GM10248 (cell line): ENCODE data around the gene ALKBH4.

ENCODE experiments used
- CTCF ChIA-PET: fragments of 300-600 bp; sonication (Branson Sonifier 250); formaldehyde crosslinking; extraction: SDS; loops from one replicate; lab custom pipeline; 2021; ENCODE audit warnings: antibody characterized with exemption; lab: Yijun Ruan, JAX
- POLR2A ChIA-PET: fragments of 350-650 bp; sonication (Branson Sonifier 250); formaldehyde crosslinking; extraction: SDS; loops from one replicate; lab custom pipeline; 2020; ENCODE audit warnings: antibody characterized with exemption; lab: Yijun Ruan, JAX
- DNase-seq: peaks from one replicate; pipeline ENCODE4 v3.0.0; 2012; ENCODE audit errors: extremely low spot score
- TF ChIP-seq, protein P1 (sequence below): IDR thresholded peaks from 2 replicates; pipeline ENCODE4 v1.5.1; 2012; ENCODE audit warnings: mild to moderate bottlenecking, low read depth; ENCODE audit errors: extremely low read depth, missing control alignments, control extremely low read depth

ALKBH4 gene

DNA sequence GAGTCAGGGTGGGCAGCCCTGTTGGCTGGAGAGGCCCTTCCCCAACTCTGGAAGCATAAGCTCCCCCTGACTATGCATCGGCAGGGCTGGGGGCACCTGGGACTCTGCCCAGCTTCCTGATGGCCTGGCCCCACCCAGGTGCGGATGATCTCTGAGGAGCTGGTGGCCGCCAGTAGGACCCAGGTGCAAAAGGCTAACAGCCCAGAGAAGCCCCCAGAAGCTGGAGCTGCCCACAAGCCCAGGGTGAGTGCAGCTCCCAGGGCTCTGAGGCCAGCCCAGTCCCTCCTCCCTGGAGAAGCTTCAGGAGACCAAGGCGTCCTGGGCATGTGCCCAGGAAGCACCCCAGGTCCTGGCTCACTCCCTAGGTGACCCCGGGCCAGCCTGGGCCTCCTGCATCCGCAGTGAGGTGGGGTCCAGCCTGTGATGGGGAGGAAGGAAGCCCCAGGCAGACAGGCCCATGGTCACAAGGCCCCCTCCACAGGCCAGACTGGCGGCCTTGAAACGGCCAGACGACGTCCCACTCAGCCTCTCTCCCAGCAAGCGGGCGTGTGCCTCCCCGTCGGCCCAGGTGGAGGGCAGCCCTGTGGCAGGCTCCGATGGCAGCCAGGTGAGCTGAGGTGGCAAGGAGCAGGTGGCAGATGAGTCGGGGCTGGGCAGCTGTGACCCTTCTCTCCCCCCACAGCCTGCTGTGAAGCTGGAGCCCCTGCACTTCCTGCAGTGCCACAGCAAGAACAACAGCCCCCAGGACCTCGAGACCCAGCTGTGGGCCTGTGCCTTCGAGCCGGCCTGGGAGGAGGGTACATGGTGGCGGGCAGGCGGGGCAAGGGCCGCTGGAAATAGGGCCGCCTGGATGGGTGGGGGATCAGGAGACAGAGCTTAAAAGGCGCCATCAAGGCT, 3.2 kb upstream of the ALKBH4 start:
- TF ChIP-seq, protein P1, sequence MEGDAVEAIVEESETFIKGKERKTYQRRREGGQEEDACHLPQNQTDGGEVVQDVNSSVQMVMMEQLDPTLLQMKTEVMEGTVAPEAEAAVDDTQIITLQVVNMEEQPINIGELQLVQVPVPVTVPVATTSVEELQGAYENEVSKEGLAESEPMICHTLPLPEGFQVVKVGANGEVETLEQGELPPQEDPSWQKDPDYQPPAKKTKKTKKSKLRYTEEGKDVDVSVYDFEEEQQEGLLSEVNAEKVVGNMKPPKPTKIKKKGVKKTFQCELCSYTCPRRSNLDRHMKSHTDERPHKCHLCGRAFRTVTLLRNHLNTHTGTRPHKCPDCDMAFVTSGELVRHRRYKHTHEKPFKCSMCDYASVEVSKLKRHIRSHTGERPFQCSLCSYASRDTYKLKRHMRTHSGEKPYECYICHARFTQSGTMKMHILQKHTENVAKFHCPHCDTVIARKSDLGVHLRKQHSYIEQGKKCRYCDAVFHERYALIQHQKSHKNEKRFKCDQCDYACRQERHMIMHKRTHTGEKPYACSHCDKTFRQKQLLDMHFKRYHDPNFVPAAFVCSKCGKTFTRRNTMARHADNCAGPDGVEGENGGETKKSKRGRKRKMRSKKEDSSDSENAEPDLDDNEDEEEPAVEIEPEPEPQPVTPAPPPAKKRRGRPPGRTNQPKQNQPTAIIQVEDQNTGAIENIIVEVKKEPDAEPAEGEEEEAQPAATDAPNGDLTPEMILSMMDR = no peak
- ChIA-PET CTCF (interaction anchor here (0.8 to 3.6 kb wide), 19 partner anchors 10 to 184 kb away, joined by 3 to 16 read pairs (median 4); no protein-coding TSS in a partner anchor), POLR2A (interaction anchor here (0.6 to 0.7 kb wide), 2 partner anchors 52 to 58 kb away, joined by 3 read pairs; no protein-coding TSS in a partner anchor)
- no peak for DNase-seq

DNA sequence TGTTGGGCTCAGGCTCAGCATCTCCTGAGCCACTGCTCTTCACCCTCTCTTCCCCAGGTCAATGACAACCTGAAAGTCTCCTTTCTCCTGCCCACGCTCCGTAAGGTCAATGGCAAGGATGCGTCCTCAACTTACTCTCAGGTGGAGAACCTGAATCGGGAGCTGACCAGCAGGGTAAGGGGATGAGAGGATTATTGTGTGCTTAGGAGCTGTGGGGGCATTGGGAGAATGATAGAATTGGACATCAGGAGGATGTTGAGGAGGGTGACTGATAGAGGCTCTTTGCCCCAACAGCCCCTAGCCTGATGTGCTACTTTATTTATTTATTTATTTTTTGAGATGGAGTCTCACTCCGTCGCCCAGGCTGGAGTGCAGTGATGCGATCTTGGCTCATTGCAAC, 1.4 kb upstream of the ALKBH4 start:
- no peak for DNase-seq
- ChIA-PET POLR2A (interaction anchor here (0.6 kb wide), 1 partner anchor 102 kb away, joined by 3 read pairs; no protein-coding TSS in a partner anchor), CTCF (interaction anchor here (0.6 to 3.6 kb wide), 11 partner anchors 8 to 746 kb away, joined by 3 to 16 read pairs (median 6); no protein-coding TSS in a partner anchor)
- TF ChIP-seq, protein P1 = no peak

DNA sequence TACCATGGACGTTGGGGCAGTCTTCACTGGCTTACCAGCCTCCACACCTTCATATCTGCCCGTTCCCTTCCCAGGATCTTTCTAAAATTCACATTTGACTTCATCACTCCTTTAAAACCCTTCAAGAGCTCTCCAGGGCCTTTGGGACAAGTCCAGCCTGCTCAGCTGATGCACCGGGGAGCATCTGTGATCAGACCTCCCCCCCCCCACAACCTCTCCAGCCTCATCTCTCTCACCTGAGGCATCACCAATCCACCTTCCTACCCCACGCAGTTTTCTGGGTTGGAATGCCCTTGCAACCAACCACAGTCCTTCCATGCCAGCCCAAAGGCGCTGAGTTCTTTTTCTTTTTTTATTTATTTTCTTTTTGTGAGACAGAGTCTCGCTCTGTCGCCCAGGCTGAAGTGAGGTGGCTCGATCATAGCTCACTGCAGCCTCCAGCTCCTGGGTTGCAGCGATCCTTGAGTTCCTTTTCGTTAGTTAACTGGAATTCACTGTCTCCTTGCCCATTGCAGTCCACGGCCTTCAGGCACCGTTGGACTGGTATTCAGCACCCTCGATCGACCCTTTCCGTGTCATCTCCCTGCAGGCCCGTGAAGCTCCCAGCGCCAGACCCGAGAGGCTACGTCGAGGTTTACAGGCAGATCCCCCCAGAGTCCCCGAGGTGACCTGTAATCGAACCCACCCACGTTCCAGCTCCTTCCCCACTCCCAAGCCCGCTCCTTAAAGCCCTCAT, 654 bp downstream of the ALKBH4 start:
- POLR2A ChIA-PET = no interaction called here
- CTCF ChIA-PET = interaction anchor here (0.9 to 1.8 kb wide), 4 partner anchors 14 to 57 kb away, joined by 3 to 7 read pairs (median 4); no protein-coding TSS in a partner anchor
- TF ChIP-seq, protein P1 = no peak
- no peak for DNase-seq

DNA sequence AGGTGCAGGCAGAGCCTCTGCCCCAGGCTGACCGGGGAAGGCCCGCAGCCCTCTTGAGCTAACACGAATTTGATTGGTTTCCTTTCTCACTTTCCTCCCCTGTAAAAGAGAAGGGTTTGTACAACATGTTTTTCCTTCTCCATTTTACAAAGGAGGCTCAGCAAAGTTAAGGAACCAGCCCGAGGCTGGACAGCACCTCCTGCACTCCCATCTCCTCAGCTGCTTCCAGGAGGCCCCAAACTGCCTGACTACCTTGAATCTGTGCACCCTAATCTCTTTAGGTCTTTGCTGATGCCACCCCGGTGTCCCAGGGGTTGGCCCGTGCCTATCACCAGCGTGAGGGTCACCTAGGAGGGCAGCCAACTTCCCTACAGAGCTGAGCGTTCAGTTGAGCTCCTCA, 4.2 kb downstream of the ALKBH4 start:
- ChIA-PET CTCF (interaction anchor here (2.7 kb wide), 1 partner anchor 10 kb away, joined by 7 read pairs; no protein-coding TSS in a partner anchor), POLR2A (no interaction called here)
- DNase-seq = no peak
- TF ChIP-seq, protein P1 = no peak

DNA sequence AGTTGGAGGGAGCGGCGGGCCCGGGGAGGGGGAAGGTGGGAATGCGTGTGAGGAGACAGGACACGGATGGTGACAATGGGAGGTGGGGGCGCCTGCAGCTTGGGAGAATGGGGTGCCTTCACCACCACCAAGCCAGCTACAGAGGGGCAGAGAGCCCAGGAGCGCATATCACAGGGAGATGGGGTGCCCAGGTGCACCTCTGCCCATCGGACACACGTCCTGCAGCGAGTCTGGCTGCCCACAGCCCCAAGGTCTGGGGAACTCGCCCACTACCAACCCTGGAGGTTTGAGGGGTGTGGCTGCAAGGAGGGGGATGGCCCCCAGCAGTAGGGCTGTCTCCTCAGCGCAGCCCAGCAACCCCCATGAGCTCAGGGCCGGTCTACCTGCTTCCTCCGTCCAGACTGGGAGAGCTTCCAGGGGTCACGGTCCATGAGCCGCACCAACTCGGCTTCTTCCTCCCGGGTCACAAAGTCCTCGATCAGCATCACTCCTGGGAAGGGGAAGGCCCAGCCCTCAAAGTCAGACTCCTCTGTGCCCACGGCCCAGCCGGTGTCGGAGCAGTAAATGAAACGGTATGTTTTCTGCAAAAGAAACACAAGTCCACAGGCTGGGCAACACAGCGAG, 5.3 kb downstream of the ALKBH4 start:
- TF ChIP-seq, protein P1 = no peak
- ChIA-PET CTCF (interaction anchor here (2.7 to 2.8 kb wide), 2 partner anchors 8 to 9 kb away, joined by 7 to 12 read pairs; no protein-coding TSS in a partner anchor), POLR2A (no interaction called here)
- DNase-seq = no peak

DNA sequence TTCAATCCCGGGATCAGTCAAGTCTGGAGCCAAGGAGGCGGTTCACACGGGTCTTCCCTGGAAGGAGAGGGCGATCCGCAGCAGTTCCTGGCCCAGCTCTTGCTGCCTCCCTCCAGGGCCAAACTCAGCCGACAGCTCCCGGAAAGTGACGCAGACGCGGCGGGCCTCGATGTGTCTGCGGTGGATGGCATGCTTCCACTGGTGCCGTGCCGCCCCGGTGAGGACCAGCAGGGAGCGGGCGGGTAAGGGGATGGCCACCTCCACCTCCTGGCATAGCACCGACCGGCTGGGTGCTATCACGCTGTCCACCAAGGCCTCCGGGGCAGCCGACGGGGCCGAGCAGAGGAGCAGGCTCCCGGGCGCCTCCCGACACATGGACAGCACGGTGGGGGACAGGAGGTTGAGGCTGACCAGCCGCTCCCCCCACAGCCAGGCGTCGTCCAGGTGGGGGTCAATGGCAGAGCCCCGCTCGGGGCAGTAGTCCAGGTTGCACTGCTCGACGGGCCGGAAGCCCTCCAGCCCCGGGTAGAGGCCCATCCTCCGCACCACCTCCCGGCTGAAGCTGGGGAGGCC, 7.2 kb downstream of the ALKBH4 start:
- POLR2A ChIA-PET = interaction anchor here (1.5 kb wide), 1 partner anchor 9 kb away, joined by 3 read pairs; no protein-coding TSS in a partner anchor
- no peak for DNase-seq
- TF ChIP-seq, protein P1 = no peak
- CTCF ChIA-PET = interaction anchor here (1.2 to 2.8 kb wide), 4 partner anchors 9 to 45 kb away, joined by 3 to 12 read pairs (median 5); no protein-coding TSS in a partner anchor
